Panc1 (cell line): ENCODE measurements around the gene GRIK5. TPM values are rescaled to one million over a fixed set of nuclear protein-coding genes. Genes with fewer than 3 reads are reported as not detected.
"Not testable (repeated sequence)": the region's sequence is repeated elsewhere in the genome, so short reads cannot be mapped to it uniquely, and the experiment has no call there.

ENCODE experiments used
- ATAC-seq: fragments of 200-7000 bp; cut with Tn5 transposase; 2 replicates; pipeline ENCODE4 v1.9.1; 2020; ENCODE audit warnings: mild to moderate bottlenecking, moderate library complexity
- BruUV-seq: library from RNA; stranded (reverse); fragments of 400-500 nt; replicated peaks from 2 replicates; lab custom pipeline; 2021; lab: Mats Ljungman, UMichigan
- CTCF ChIA-PET: fragments of 300-600 bp; sonication (Branson Sonifier 250); formaldehyde crosslinking; loops from one replicate; lab custom pipeline; 2022; ENCODE audit warnings: antibody characterized with exemption; lab: Charles Lee
- POLR2A ChIA-PET: fragments of 300-600 bp; sonication (Branson Sonifier 250); formaldehyde crosslinking; loops from one replicate; lab custom pipeline; 2022; ENCODE audit warnings: antibody characterized with exemption; lab: Charles Lee
- DNase-seq: peaks from one replicate; pipeline ENCODE4 v3.0.0-alpha.2; 2010; ENCODE audit warnings: low read depth, low spot score
- H3K27ac ChIP-seq: 2 replicates; pipeline ENCODE4 v1.5.1; 2011; ENCODE audit warnings: mild to moderate bottlenecking, low read length, inconsistent platforms
- H3K27me3 ChIP-seq: fragments of 200-500 bp; sonication (Bioruptor generic); 2 replicates; pipeline ENCODE4 v1.6.0; 2014; ENCODE audit warnings: low read length, inconsistent platforms; ENCODE audit not compliant: control insufficient read depth, insufficient read depth
- H3K36me3 ChIP-seq: fragments of 200-500 bp; sonication (Bioruptor generic); 2 replicates; pipeline ENCODE4 v1.5.1; 2014; ENCODE audit warnings: inconsistent platforms, mild to moderate bottlenecking, low read length, moderate library complexity; ENCODE audit not compliant: control insufficient read depth, insufficient read depth
- H3K4me1 ChIP-seq: 2 replicates; pipeline ENCODE4 v1.5.1; 2011; ENCODE audit warnings: inconsistent platforms, mild to moderate bottlenecking, low read length, moderate library complexity; ENCODE audit not compliant: control insufficient read depth, insufficient read depth
- H3K4me3 ChIP-seq, 2 experiments: 2 replicates each; pipeline ENCODE4 v1.5.1; 2011 to 2012; ENCODE audit warnings: low read depth in 2 of 2, low read length in 2 of 2, mild to moderate bottlenecking in 2 of 2, inconsistent platforms in 1 of 2, moderate library complexity in 1 of 2
- H3K9me3 ChIP-seq: fragments of 200-500 bp; sonication (Bioruptor generic); 2 replicates; pipeline ENCODE4 v1.5.1; 2014; ENCODE audit warnings: low read depth, mild to moderate bottlenecking, inconsistent platforms, low read length, moderate library complexity; ENCODE audit not compliant: control insufficient read depth, insufficient read depth
- CTCF ChIP-seq: fragments of 450-650 bp; IDR thresholded peaks from 2 replicates; pipeline ENCODE4 v1.5.1; 2017; ENCODE audit warnings: mild to moderate bottlenecking
- POLR2AphosphoS5 ChIP-seq: IDR thresholded peaks from 2 replicates; pipeline ENCODE4 v1.6.1; 2012; ENCODE audit warnings: mild to moderate bottlenecking, low read depth, low read length, moderate library complexity
- SIN3A ChIP-seq: IDR thresholded peaks from 2 replicates; pipeline ENCODE4 v1.6.1; 2012; ENCODE audit warnings: low read depth, mild to moderate bottlenecking, low read length, moderate library complexity, borderline replicate concordance; ENCODE audit not compliant: insufficient read depth
- TCF7L2 ChIP-seq: IDR thresholded peaks from 2 replicates; pipeline ENCODE4 v1.6.1; 2011; ENCODE audit warnings: mild to moderate bottlenecking, low read depth, low read length, inconsistent platforms
- in situ Hi-C: cut with HindIII; loops from 2 replicates; pipeline ENCODE4 v1.10.0; 2016; ENCODE audit warnings: low sequenced_read_pairs, low pct_unique_long_range_greater_than_20kb
- intact Hi-C: fragments of 100-400 bp; cut with micrococcal nuclease; formaldehyde crosslinking; loops from one replicate; pipeline ENCODE4 v1.10.0; 2022; ENCODE audit not compliant: unreplicated experiment
- total RNA-seq: library from RNA; stranded (reverse); gene quantifications from one replicate; pipeline ENCODE4 v1.2.1, GENCODE V29; 2021; ENCODE audit not compliant: unreplicated experiment
- TF ChIP-seq, protein P1 (sequence below), 2 experiments: IDR thresholded peaks; 2 replicates each; pipeline ENCODE4 v1.6.1; 2011 to 2012; ENCODE audit warnings: low read depth in 2 of 2, control low read depth in 1 of 2, low read length in 1 of 2, mild to moderate bottlenecking in 1 of 2, moderate library complexity in 1 of 2; ENCODE audit not compliant: insufficient read depth in 1 of 2

Gene GRIK5
- total RNA-seq, 1 experiment from 2014 or later, result 0.62 TPM

DNA sequence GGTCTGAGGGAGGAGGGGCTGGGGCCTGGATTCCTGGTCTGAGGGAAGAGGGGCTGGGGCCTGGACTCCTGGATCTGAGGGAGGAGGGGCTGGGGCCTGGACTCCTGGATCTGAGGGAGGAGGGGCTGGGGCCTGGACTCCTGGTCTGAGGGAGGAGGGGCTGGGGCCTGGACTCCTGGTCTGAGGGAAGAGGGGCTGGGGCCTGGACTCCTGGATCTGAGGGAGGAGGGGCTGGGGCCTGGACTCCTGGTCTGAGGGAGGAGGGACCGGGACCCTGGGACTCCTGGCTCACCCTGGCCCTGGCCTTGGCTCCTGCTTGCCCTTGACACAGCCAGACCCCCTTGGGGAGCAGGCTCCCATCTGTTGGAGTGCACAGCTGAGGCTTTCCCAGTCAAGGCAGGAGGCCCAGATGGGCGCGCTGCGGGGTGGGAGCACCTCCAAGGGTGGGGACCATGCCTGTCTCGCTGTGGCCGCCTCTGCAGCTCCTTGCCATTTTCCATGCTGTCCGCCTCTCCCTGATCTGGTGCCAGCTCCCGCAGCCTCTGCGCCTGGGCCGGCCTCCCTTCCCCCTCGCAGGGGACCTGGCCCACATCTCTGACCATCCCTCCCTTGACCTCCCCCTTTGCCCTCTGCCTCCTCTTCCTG, 78.0 kb downstream of the GRIK5 start:
- CTCF ChIA-PET, H3K27me3 ChIP-seq, intact Hi-C loops, H3K9me3 ChIP-seq, ATAC-seq, in situ Hi-C loops, H3K27ac ChIP-seq, POLR2A ChIA-PET, H3K36me3 ChIP-seq, BruUV-seq, H3K4me1 ChIP-seq, DNase-seq, H3K4me3 ChIP-seq: not testable (repeated sequence)

DNA sequence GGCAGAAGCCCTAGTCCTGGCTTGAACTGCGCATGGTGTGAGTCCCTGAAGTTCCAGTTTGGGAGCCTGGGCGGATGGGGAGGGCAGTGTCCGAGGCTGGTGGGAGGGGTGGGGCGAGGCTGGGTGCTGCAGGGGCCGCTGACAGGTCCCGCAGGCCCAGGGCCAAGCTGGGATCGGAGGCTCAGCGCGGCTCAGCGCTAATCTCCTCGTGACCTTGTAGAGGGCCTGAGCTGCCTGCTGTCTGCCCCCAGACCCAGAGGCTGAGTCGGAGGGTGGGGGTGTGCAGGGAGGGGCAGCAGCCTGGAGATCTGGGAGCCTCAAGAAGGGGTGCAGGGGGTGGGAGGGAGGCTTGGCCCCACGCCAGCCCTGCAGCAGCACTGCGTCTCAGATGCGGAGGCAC, 79.0 kb downstream of the GRIK5 start:
- Histone ChIP-seq H3K27ac (no peak overlapping the region), H3K9me3 (no peaks in the 10 kb centered on the region), H3K4me3 (no peak overlapping the region), H3K27me3 (no peaks in the 10 kb centered on the region), H3K4me1 (no peaks in the 10 kb centered on the region), H3K36me3 (no peaks in the 10 kb centered on the region; the same call in 1 of the 2 replicates)
- ChIA-PET POLR2A (no interaction called here), CTCF (no interaction called here)
- in situ Hi-C loops (no loop called here), intact Hi-C loops (no loop called here)
- ATAC-seq (0 out of 2 replicates have a peak, but pooled peaks have one; percentile 24), DNase-seq (no peak)
- no TSS peak for BruUV-seq
- TF ChIP-seq CTCF (no peak), POLR2AphosphoS5 (no peak), TCF7L2 (no peak), SIN3A (no peak)
- TF ChIP-seq, protein P1, sequence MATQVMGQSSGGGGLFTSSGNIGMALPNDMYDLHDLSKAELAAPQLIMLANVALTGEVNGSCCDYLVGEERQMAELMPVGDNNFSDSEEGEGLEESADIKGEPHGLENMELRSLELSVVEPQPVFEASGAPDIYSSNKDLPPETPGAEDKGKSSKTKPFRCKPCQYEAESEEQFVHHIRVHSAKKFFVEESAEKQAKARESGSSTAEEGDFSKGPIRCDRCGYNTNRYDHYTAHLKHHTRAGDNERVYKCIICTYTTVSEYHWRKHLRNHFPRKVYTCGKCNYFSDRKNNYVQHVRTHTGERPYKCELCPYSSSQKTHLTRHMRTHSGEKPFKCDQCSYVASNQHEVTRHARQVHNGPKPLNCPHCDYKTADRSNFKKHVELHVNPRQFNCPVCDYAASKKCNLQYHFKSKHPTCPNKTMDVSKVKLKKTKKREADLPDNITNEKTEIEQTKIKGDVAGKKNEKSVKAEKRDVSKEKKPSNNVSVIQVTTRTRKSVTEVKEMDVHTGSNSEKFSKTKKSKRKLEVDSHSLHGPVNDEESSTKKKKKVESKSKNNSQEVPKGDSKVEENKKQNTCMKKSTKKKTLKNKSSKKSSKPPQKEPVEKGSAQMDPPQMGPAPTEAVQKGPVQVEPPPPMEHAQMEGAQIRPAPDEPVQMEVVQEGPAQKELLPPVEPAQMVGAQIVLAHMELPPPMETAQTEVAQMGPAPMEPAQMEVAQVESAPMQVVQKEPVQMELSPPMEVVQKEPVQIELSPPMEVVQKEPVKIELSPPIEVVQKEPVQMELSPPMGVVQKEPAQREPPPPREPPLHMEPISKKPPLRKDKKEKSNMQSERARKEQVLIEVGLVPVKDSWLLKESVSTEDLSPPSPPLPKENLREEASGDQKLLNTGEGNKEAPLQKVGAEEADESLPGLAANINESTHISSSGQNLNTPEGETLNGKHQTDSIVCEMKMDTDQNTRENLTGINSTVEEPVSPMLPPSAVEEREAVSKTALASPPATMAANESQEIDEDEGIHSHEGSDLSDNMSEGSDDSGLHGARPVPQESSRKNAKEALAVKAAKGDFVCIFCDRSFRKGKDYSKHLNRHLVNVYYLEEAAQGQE (IDR thresholded peaks at IDR 0.05; ENCODE audit: insufficient read depth in 1 of 2, low read depth in 2 of 2, low read length in 1 of 2), result no peak

- H3K4me3 ChIP-seq, result no peak overlapping the region
- no TSS peak for BruUV-seq
- TF ChIP-seq, protein P1 (IDR thresholded peaks at IDR 0.05; ENCODE audit: insufficient read depth in 1 of 2, low read depth in 2 of 2, low read length in 1 of 2), result no peak
- TF ChIP-seq TCF7L2 (no peak), POLR2AphosphoS5 (no peak), CTCF (no peak), SIN3A (no peak)
- H3K9me3 ChIP-seq, result no peaks in the 10 kb centered on the region
- H3K27me3 ChIP-seq, result no peaks in the 10 kb centered on the region
- CTCF ChIA-PET, result no interaction called here
- POLR2A ChIA-PET, result no interaction called here
- no peak for ATAC-seq
- no peaks in the 10 kb centered on the region for H3K4me1 ChIP-seq
- in situ Hi-C loops, result no loop called here
- intact Hi-C loops, result no loop called here
- no peak for DNase-seq
- H3K27ac ChIP-seq, result no peak overlapping the region
- no peaks in the 10 kb centered on the region; the same call in 1 of the 2 replicates for H3K36me3 ChIP-seq
Measured at GRCh38 chr19:41990615-41991014, 79.4 kb downstream of the GRIK5 start.
